ENCODE results near the gene ZFP90.
"Not testable (repeated sequence)": the region's sequence is repeated elsewhere in the genome, so short reads cannot be mapped to it uniquely, and the experiment has no call there.

ZFP90 gene

GRCh38 chr16:68539711-68540239 is 684 bp downstream of the ZFP90 start:
- Histone ChIP-seq H3K4me1 (ENCODE audit: control extremely low read depth in 1 of 4, control insufficient read depth in 4 of 4, insufficient read depth in 4 of 4, low read length in 3 of 4) (peaks cover 0 to 15% (median 10%) of the 10 kb centered on the region in 4 experiments), H3K9me3 (ENCODE audit: control extremely low read depth in 1 of 5, control insufficient read depth in 4 of 5, insufficient read depth in 2 of 5, low read depth in 1 of 5, low read length in 4 of 5) (peaks cover 3 to 24% (median 17%) of the 10 kb centered on the region in 5 experiments), H3K27ac (ENCODE audit: insufficient read depth in 1 of 2, low read depth in 1 of 2, low read length in 2 of 2, poor library complexity in 1 of 2, severe bottlenecking in 2 of 2) (peak overlapping the region; percentile 61 to 80), H3K36me3 (ENCODE audit: control insufficient read depth in 4 of 4, insufficient read depth in 4 of 4, low read length in 3 of 4) (peaks cover 6 to 32% (median 25%) of the 10 kb centered on the region in 4 experiments), H3K4me3 (ENCODE audit: control insufficient read depth in 1 of 7, extremely low read depth in 1 of 7, insufficient read depth in 4 of 7, low read depth in 2 of 7, low read length in 6 of 7) (peak overlapping the region; percentile 48 to 88 (median 77)), H3K27me3 (replicated peaks in 2 of 5; ENCODE audit: control insufficient read depth in 4 of 5, insufficient read depth in 5 of 5, low read length in 4 of 5) (no peaks in the 10 kb centered on the region)
- ChIA-PET POLR2A (no interaction called here), CTCF (interaction anchor here (1.0 to 1.6 kb wide), 2 partner anchors 11 to 12 kb away, joined by 3 to 6 read pairs; no protein-coding TSS in a partner anchor)
- 2% methylated on average over 14 of the region's 19 CpGs for WGBS (ENCODE audit: insufficient coverage)
- DNase-seq = peak in 2 of 3 donors; percentile 39 to 58

GRCh38 chr16:68548947-68549346 is 9.9 kb downstream of the ZFP90 start:
- POLR2A ChIA-PET = no interaction called here
- WGBS (ENCODE audit: insufficient coverage) = 71% methylated on average over 4 of the region's 4 CpGs
- Histone ChIP-seq H3K4me1 (ENCODE audit: control extremely low read depth in 1 of 4, control insufficient read depth in 4 of 4, insufficient read depth in 4 of 4, low read length in 3 of 4) (peaks cover 0 to 2% (median 0%) of the 10 kb centered on the region in 4 experiments), H3K9me3 (ENCODE audit: control extremely low read depth in 1 of 5, control insufficient read depth in 4 of 5, insufficient read depth in 2 of 5, low read depth in 1 of 5, low read length in 4 of 5) (peaks cover 7 to 84% (median 58%) of the 10 kb centered on the region in 5 experiments), H3K27ac (ENCODE audit: insufficient read depth in 1 of 2, low read depth in 1 of 2, low read length in 2 of 2, poor library complexity in 1 of 2, severe bottlenecking in 2 of 2) (no peak overlapping the region), H3K4me3 (ENCODE audit: control insufficient read depth in 1 of 7, extremely low read depth in 1 of 7, insufficient read depth in 4 of 7, low read depth in 2 of 7, low read length in 6 of 7) (peak overlapping the region in 1 of 7 experiments; percentile 34), H3K36me3 (ENCODE audit: control insufficient read depth in 4 of 4, insufficient read depth in 4 of 4, low read length in 3 of 4) (peaks cover 24 to 94% (median 49%) of the 10 kb centered on the region in 4 experiments), H3K27me3 (replicated peaks in 2 of 5; ENCODE audit: control insufficient read depth in 4 of 5, insufficient read depth in 5 of 5, low read length in 4 of 5) (no peaks in the 10 kb centered on the region)
- DNase-seq = peak in 2 of 3 donors; percentile 47 to 74
- CTCF ChIA-PET = interaction anchor here (1.4 kb wide), 1 partner anchor 28 kb away, joined by 9 read pairs; no protein-coding TSS in a partner anchor

GRCh38 chr16:68553186-68553585 is 14.1 kb downstream of the ZFP90 start:
- 98% methylated on average over 6 of the region's 7 CpGs for WGBS (ENCODE audit: insufficient coverage)

GRCh38 chr16:68560341-68560740 is 21.2 kb downstream of the ZFP90 start:
- Histone ChIP-seq H3K36me3 (ENCODE audit: control insufficient read depth in 4 of 4, insufficient read depth in 4 of 4, low read length in 3 of 4) (peaks cover 48 to 89% (median 56%) of the 10 kb centered on the region in 4 experiments), H3K9me3 (ENCODE audit: control extremely low read depth in 1 of 5, control insufficient read depth in 4 of 5, insufficient read depth in 2 of 5, low read depth in 1 of 5, low read length in 4 of 5) (peaks cover 29 to 98% (median 80%) of the 10 kb centered on the region in 5 experiments)
- POLR2A ChIA-PET; H3K4me1 ChIP-seq (ENCODE audit: control extremely low read depth in 1 of 4, control insufficient read depth in 4 of 4, insufficient read depth in 4 of 4, low read length in 3 of 4); H3K27me3 ChIP-seq (replicated peaks in 2 of 5; ENCODE audit: control insufficient read depth in 4 of 5, insufficient read depth in 5 of 5, low read length in 4 of 5); DNase-seq; H3K27ac ChIP-seq (ENCODE audit: insufficient read depth in 1 of 2, low read depth in 1 of 2, low read length in 2 of 2, poor library complexity in 1 of 2, severe bottlenecking in 2 of 2); H3K4me3 ChIP-seq (ENCODE audit: control insufficient read depth in 1 of 7, extremely low read depth in 1 of 7, insufficient read depth in 4 of 7, low read depth in 2 of 7, low read length in 6 of 7): not testable (repeated sequence)
- CTCF ChIA-PET = interaction anchor here (2.0 kb wide), 1 partner anchor 8 kb away, joined by 5 read pairs; no protein-coding TSS in a partner anchor
- WGBS (ENCODE audit: insufficient coverage) = no CpG with 5 or more reads among the region's 2 CpGs

More at GRCh38 chr16:68553186-68553585, 14.1 kb downstream of the ZFP90 start:
- ChIA-PET POLR2A (no interaction called here), CTCF (no interaction called here)
- no peaks in the 10 kb centered on the region for H3K27me3 ChIP-seq (replicated peaks in 2 of 5; ENCODE audit: control insufficient read depth in 4 of 5, insufficient read depth in 5 of 5, low read length in 4 of 5)
- H3K9me3 ChIP-seq (ENCODE audit: control extremely low read depth in 1 of 5, control insufficient read depth in 4 of 5, insufficient read depth in 2 of 5, low read depth in 1 of 5, low read length in 4 of 5) = peaks cover 6 to 92% (median 79%) of the 10 kb centered on the region in 5 experiments
- H3K4me3 ChIP-seq (ENCODE audit: control insufficient read depth in 1 of 7, extremely low read depth in 1 of 7, insufficient read depth in 4 of 7, low read depth in 2 of 7, low read length in 6 of 7) = no peak overlapping the region
- DNase-seq = no peak
- H3K4me1 ChIP-seq (ENCODE audit: control extremely low read depth in 1 of 4, control insufficient read depth in 4 of 4, insufficient read depth in 4 of 4, low read length in 3 of 4) = peaks cover 0 to 2% (median 0%) of the 10 kb centered on the region in 4 experiments
- H3K36me3 ChIP-seq (ENCODE audit: control insufficient read depth in 4 of 4, insufficient read depth in 4 of 4, low read length in 3 of 4) = peaks cover 36 to 94% (median 59%) of the 10 kb centered on the region in 4 experiments
- H3K27ac ChIP-seq (ENCODE audit: insufficient read depth in 1 of 2, low read depth in 1 of 2, low read length in 2 of 2, poor library complexity in 1 of 2, severe bottlenecking in 2 of 2) = no peak overlapping the region

GRCh38 chr16:68563631-68564381 is 24.7 kb downstream of the ZFP90 start:
- ChIA-PET CTCF (interaction anchor here (0.6 to 1.1 kb wide), 3 partner anchors 8 to 831 kb away, joined by 3 to 4 read pairs (median 3); no protein-coding TSS in a partner anchor), POLR2A (no interaction called here)
- H3K36me3 ChIP-seq (ENCODE audit: control insufficient read depth in 4 of 4, insufficient read depth in 4 of 4, low read length in 3 of 4) = peaks cover 33 to 59% (median 35%) of the 10 kb centered on the region in 4 experiments
- H3K27me3 ChIP-seq (replicated peaks in 2 of 5; ENCODE audit: control insufficient read depth in 4 of 5, insufficient read depth in 5 of 5, low read length in 4 of 5) = no peaks in the 10 kb centered on the region
- peak in 1 of 3 donors; percentile 10 for DNase-seq
- no peaks in the 10 kb centered on the region for H3K4me1 ChIP-seq (ENCODE audit: control extremely low read depth in 1 of 4, control insufficient read depth in 4 of 4, insufficient read depth in 4 of 4, low read length in 3 of 4)
- H3K27ac ChIP-seq (ENCODE audit: insufficient read depth in 1 of 2, low read depth in 1 of 2, low read length in 2 of 2, poor library complexity in 1 of 2, severe bottlenecking in 2 of 2) = no peak overlapping the region
- H3K9me3 ChIP-seq (ENCODE audit: control extremely low read depth in 1 of 5, control insufficient read depth in 4 of 5, insufficient read depth in 2 of 5, low read depth in 1 of 5, low read length in 4 of 5) = peaks cover 34 to 98% (median 80%) of the 10 kb centered on the region in 5 experiments
- WGBS (ENCODE audit: insufficient coverage) = 95% methylated on average over 3 of the region's 7 CpGs
- H3K4me3 ChIP-seq (ENCODE audit: control insufficient read depth in 1 of 7, extremely low read depth in 1 of 7, insufficient read depth in 4 of 7, low read depth in 2 of 7, low read length in 6 of 7) = peak overlapping the region in 1 of 7 experiments; percentile 46

GRCh38 chr16:68564382-68564985 is 25.4 kb downstream of the ZFP90 start:
- H3K27ac ChIP-seq (ENCODE audit: insufficient read depth in 1 of 2, low read depth in 1 of 2, low read length in 2 of 2, poor library complexity in 1 of 2, severe bottlenecking in 2 of 2) = no peak overlapping the region
- ChIA-PET CTCF (interaction anchor here (0.6 to 1.1 kb wide), 6 partner anchors 9 to 832 kb away, joined by 3 to 4 read pairs (median 3); no protein-coding TSS in a partner anchor), POLR2A (no interaction called here)
- peak in 1 of 3 donors; percentile 38 for DNase-seq
- H3K4me3 ChIP-seq (ENCODE audit: control insufficient read depth in 1 of 7, extremely low read depth in 1 of 7, insufficient read depth in 4 of 7, low read depth in 2 of 7, low read length in 6 of 7) = no peak overlapping the region
- H3K4me1 ChIP-seq (ENCODE audit: control extremely low read depth in 1 of 4, control insufficient read depth in 4 of 4, insufficient read depth in 4 of 4, low read length in 3 of 4) = no peaks in the 10 kb centered on the region
- peaks cover 36 to 98% (median 76%) of the 10 kb centered on the region in 5 experiments for H3K9me3 ChIP-seq (ENCODE audit: control extremely low read depth in 1 of 5, control insufficient read depth in 4 of 5, insufficient read depth in 2 of 5, low read depth in 1 of 5, low read length in 4 of 5)
- peaks cover 28 to 52% (median 29%) of the 10 kb centered on the region in 4 experiments for H3K36me3 ChIP-seq (ENCODE audit: control insufficient read depth in 4 of 4, insufficient read depth in 4 of 4, low read length in 3 of 4)
- no peaks in the 10 kb centered on the region for H3K27me3 ChIP-seq (replicated peaks in 2 of 5; ENCODE audit: control insufficient read depth in 4 of 5, insufficient read depth in 5 of 5, low read length in 4 of 5)
- 100% methylated on average over 5 of the region's 9 CpGs for WGBS (ENCODE audit: insufficient coverage)

All from common myeloid progenitor, CD34-positive (primary cell).